Cerebellar cortex (tissue), 1 donor: ENCODE measurements around the gene SNRNP35.
"Not testable (repeated sequence)": the region's sequence is repeated elsewhere in the genome, so short reads cannot be mapped to it uniquely, and the experiment has no call there.

Experiments used
- DNase-seq: peaks from one replicate; pipeline ENCODE4 v3.0.0-alpha.2; 2015; ENCODE audit warnings: low spot score

SNRNP35 gene

GRCh38 chr12:123489580-123489979, 31.6 kb downstream of the SNRNP35 start:
- no peak for DNase-seq

- DNase-seq = no peak
Measured at GRCh38 chr12:123490089-123490488, 32.1 kb downstream of the SNRNP35 start.

- no peak for DNase-seq
Measured at GRCh38 chr12:123491056-123491455, 33.1 kb downstream of the SNRNP35 start.

GRCh38 chr12:123491481-123491880, 33.5 kb downstream of the SNRNP35 start:
- DNase-seq = no peak

- not testable (repeated sequence) for DNase-seq
Measured at GRCh38 chr12:123492339-123493039, 34.5 kb downstream of the SNRNP35 start.

- DNase-seq = no peak
Measured at GRCh38 chr12:123494124-123494851, 36.3 kb downstream of the SNRNP35 start.

GRCh38 chr12:123497065-123497464, 39.1 kb downstream of the SNRNP35 start:
- no peak for DNase-seq

GRCh38 chr12:123498126-123498825, 40.3 kb downstream of the SNRNP35 start:
- no peak for DNase-seq

- DNase-seq = no peak
Measured at GRCh38 chr12:123499332-123499731, 41.4 kb downstream of the SNRNP35 start.

GRCh38 chr12:123502163-123502704, 44.3 kb downstream of the SNRNP35 start:
- no peak for DNase-seq

GRCh38 chr12:123506059-123506842, 48.3 kb downstream of the SNRNP35 start:
- DNase-seq = no peak

GRCh38 chr12:123506843-123507236, 48.9 kb downstream of the SNRNP35 start:
- DNase-seq = no peak

- no peak for DNase-seq
Measured at GRCh38 chr12:123512838-123513665, 55.1 kb downstream of the SNRNP35 start.

- DNase-seq = no peak
Measured at GRCh38 chr12:123513805-123514204, 55.9 kb downstream of the SNRNP35 start.

GRCh38 chr12:123514582-123515221, 56.8 kb downstream of the SNRNP35 start:
- not testable (repeated sequence) for DNase-seq

GRCh38 chr12:123516216-123516780, 58.4 kb downstream of the SNRNP35 start:
- DNase-seq = no peak
